ENCODE measurements around the gene COQ5.

Gene COQ5

GRCh38 chr12:120453977-120454376 lies 75.0 kb downstream of the COQ5 start:
- no peak overlapping the region for H3K4me3 ChIP-seq (replicated peaks; ENCODE audit: low read depth, low read length)
- peak; percentile 27 for DNase-seq (ENCODE audit: low read depth)
- TF ChIP-seq, protein P1, sequence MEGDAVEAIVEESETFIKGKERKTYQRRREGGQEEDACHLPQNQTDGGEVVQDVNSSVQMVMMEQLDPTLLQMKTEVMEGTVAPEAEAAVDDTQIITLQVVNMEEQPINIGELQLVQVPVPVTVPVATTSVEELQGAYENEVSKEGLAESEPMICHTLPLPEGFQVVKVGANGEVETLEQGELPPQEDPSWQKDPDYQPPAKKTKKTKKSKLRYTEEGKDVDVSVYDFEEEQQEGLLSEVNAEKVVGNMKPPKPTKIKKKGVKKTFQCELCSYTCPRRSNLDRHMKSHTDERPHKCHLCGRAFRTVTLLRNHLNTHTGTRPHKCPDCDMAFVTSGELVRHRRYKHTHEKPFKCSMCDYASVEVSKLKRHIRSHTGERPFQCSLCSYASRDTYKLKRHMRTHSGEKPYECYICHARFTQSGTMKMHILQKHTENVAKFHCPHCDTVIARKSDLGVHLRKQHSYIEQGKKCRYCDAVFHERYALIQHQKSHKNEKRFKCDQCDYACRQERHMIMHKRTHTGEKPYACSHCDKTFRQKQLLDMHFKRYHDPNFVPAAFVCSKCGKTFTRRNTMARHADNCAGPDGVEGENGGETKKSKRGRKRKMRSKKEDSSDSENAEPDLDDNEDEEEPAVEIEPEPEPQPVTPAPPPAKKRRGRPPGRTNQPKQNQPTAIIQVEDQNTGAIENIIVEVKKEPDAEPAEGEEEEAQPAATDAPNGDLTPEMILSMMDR (IDR thresholded peaks at IDR 0.05; ENCODE audit: low read length, missing control alignments) = peak; percentile 74
